HepG2 (cell line): Measurements from ENCODE around the gene MECR. TPM values are rescaled to one million over a fixed set of nuclear protein-coding genes. Genes with fewer than 3 reads are reported as not detected.

Experiments
- ATF7-NPFF ChIP-seq: sonication (generic); formaldehyde crosslinking; IDR thresholded peaks from 2 replicates; pipeline ENCODE4 v1.8.1; 2023; ENCODE audit warnings: mild to moderate bottlenecking, low read depth, missing genetic modification reagents, moderate library complexity
- BRCA1 ChIP-seq: sonication (generic); formaldehyde crosslinking; IDR thresholded peaks from 2 replicates; pipeline ENCODE4 v1.4.0; 2020; ENCODE audit warnings: missing genetic modification reagents
- E2F1 ChIP-seq: sonication (generic); formaldehyde crosslinking; IDR thresholded peaks from 2 replicates; pipeline ENCODE4 v1.5.0; 2020; ENCODE audit warnings: missing genetic modification reagents
- FOXC1 ChIP-seq: sonication (generic); formaldehyde crosslinking; IDR thresholded peaks from 2 replicates; pipeline ENCODE4 v1.8.0; 2022; ENCODE audit warnings: mild to moderate bottlenecking, missing genetic modification reagents, borderline replicate concordance
- FOXK1 ChIP-seq: sonication (generic); formaldehyde crosslinking; IDR thresholded peaks from 2 replicates; pipeline ENCODE4 v1.4.0; 2020; ENCODE audit warnings: low read depth, missing genetic modification reagents, borderline replicate concordance
- HDAC1 ChIP-seq: sonication (generic); formaldehyde crosslinking; IDR thresholded peaks from 2 replicates; pipeline ENCODE4 v1.5.1; 2020; ENCODE audit warnings: mild to moderate bottlenecking, missing genetic modification reagents
- HNF1B ChIP-seq: sonication (generic); formaldehyde crosslinking; IDR thresholded peaks from 2 replicates; pipeline ENCODE4 v1.5.1; 2020; ENCODE audit warnings: mild to moderate bottlenecking, moderate library complexity, missing genetic modification reagents
- KDM3A ChIP-seq: IDR thresholded peaks from 2 replicates; pipeline ENCODE4 v1.6.1; 2018; ENCODE audit warnings: low read depth, missing compliant biosample characterization
- SKI ChIP-seq: fragments of 450-650 bp; IDR thresholded peaks from one replicate; pipeline ENCODE4 v1.6.1; 2018; ENCODE audit warnings: mild to moderate bottlenecking; ENCODE audit not compliant: partially characterized antibody
- TBP ChIP-seq: sonication (generic); formaldehyde crosslinking; IDR thresholded peaks from 2 replicates; pipeline ENCODE4 v1.5.0; 2020; ENCODE audit warnings: missing genetic modification reagents
- ZHX1 ChIP-seq: sonication (generic); formaldehyde crosslinking; IDR thresholded peaks from 2 replicates; pipeline ENCODE4 v1.8.1; 2022; ENCODE audit warnings: low read depth, mild to moderate bottlenecking, missing genetic modification reagents
- ZNF678 ChIP-seq: sonication (generic); formaldehyde crosslinking; IDR thresholded peaks from 2 replicates; pipeline ENCODE4 v1.4.0; 2020; ENCODE audit warnings: mild to moderate bottlenecking, missing genetic modification reagents
- polyA plus RNA-seq, 8 experiments: library from polyadenylated mRNA; depleted of rRNA in 3 of 8; stranded (reverse) in 7 of 8; unstranded in 1 of 8; fragments of >200 nt; fragmentation: Illumina TruSeq in 4 of 8; extraction: Trizol in 4 of 8; gene quantifications; 2 replicates each; pipeline versions ENCODE4 v1.2.1 to v1.2.3, GENCODE V29; 2011 to 2016; ENCODE audit warnings: low read depth in 4 of 8, missing spikeins in 1 of 8, mixed read lengths in 1 of 8; ENCODE audit not compliant: insufficient read depth in 1 of 8
- total RNA-seq, 5 experiments: library from RNA; depleted of rRNA; stranded (reverse); fragments of >200 nt; fragmentation: Illumina TruSeq; extraction: Trizol; gene quantifications; 2 replicates each; pipeline ENCODE4 v1.2.3, GENCODE V29; 2016; ENCODE audit warnings: low read depth in 1 of 5
- TF ChIP-seq, protein P1 (sequence below): sonication (generic); formaldehyde crosslinking; IDR thresholded peaks from 2 replicates; pipeline ENCODE4 v1.5.0; 2020; ENCODE audit warnings: missing genetic modification reagents, mild to moderate bottlenecking, borderline replicate concordance
- TF ChIP-seq, protein P2 (sequence below): sonication (generic); formaldehyde crosslinking; conservative IDR thresholded peaks from 2 replicates; pipeline ENCODE4 v1.4.0; 2020; ENCODE audit warnings: missing genetic modification reagents
- TF ChIP-seq, protein P3 (sequence below): sonication (generic); formaldehyde crosslinking; IDR thresholded peaks from 2 replicates; pipeline ENCODE4 v1.9.0; 2021; ENCODE audit warnings: missing genetic modification reagents, borderline replicate concordance
- TF ChIP-seq, protein P4 (sequence below): sonication (generic); formaldehyde crosslinking; IDR thresholded peaks from 2 replicates; pipeline ENCODE4 v1.4.0; 2020; ENCODE audit warnings: mild to moderate bottlenecking, missing genetic modification reagents
- TF ChIP-seq, protein P5 (sequence below): sonication (generic); formaldehyde crosslinking; IDR thresholded peaks from 2 replicates; pipeline ENCODE4 v1.5.0; 2020; ENCODE audit warnings: missing genetic modification reagents

MECR gene
- total and polyA plus RNA-seq, 2 of the 13 experiments (the other 11 are each of a cell fraction or from before 2014, with no cell fraction given), result 18.8 to 24.9 TPM

GRCh38 chr1:29271724-29272123 is 41.0 kb upstream of the MECR start (continued):
- no peak for TF ChIP-seq HNF1B (CRISPR knock-in tag)
- TF ChIP-seq, protein P1, sequence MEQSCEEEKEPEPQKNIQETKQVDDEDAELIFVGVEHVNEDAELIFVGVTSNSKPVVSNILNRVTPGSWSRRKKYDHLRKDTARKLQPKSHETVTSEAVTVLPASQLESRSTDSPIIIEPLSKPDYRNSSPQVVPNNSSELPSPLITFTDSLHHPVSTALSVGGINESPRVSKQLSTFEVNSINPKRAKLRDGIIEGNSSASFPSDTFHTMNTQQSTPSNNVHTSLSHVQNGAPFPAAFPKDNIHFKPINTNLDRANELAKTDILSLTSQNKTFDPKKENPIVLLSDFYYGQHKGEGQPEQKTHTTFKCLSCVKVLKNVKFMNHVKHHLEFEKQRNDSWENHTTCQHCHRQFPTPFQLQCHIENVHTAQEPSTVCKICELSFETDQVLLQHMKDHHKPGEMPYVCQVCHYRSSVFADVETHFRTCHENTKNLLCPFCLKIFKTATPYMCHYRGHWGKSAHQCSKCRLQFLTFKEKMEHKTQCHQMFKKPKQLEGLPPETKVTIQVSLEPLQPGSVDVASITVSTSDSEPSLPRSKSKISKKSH (CRISPR knock-in tag), result no peak
- no peak for TF ChIP-seq ZHX1 (CRISPR knock-in tag)
- no peak for TF ChIP-seq FOXK1
- no peak for TF ChIP-seq E2F1
- TF ChIP-seq ZNF678 (CRISPR knock-in tag), result no peak
- TF ChIP-seq HDAC1 (CRISPR knock-in tag), result peak; percentile 51; the same call in 1 of the 2 replicates
- TF ChIP-seq SKI, result no peak
- TF ChIP-seq, protein P2, sequence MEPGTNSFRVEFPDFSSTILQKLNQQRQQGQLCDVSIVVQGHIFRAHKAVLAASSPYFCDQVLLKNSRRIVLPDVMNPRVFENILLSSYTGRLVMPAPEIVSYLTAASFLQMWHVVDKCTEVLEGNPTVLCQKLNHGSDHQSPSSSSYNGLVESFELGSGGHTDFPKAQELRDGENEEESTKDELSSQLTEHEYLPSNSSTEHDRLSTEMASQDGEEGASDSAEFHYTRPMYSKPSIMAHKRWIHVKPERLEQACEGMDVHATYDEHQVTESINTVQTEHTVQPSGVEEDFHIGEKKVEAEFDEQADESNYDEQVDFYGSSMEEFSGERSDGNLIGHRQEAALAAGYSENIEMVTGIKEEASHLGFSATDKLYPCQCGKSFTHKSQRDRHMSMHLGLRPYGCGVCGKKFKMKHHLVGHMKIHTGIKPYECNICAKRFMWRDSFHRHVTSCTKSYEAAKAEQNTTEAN, result peak; percentile 65
- no peak for TF ChIP-seq KDM3A (CRISPR knock-in tag)
- no peak for TF ChIP-seq FOXC1 (CRISPR knock-in tag)
- TF ChIP-seq, protein P3, sequence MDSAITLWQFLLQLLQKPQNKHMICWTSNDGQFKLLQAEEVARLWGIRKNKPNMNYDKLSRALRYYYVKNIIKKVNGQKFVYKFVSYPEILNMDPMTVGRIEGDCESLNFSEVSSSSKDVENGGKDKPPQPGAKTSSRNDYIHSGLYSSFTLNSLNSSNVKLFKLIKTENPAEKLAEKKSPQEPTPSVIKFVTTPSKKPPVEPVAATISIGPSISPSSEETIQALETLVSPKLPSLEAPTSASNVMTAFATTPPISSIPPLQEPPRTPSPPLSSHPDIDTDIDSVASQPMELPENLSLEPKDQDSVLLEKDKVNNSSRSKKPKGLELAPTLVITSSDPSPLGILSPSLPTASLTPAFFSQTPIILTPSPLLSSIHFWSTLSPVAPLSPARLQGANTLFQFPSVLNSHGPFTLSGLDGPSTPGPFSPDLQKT (CRISPR knock-in tag), result no peak
- TF ChIP-seq, protein P4, sequence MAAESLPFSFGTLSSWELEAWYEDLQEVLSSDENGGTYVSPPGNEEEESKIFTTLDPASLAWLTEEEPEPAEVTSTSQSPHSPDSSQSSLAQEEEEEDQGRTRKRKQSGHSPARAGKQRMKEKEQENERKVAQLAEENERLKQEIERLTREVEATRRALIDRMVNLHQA (CRISPR knock-in tag), result no peak
- no peak for TF ChIP-seq BRCA1 (CRISPR knock-in tag)
- TF ChIP-seq ATF7-NPFF (CRISPR knock-in tag), result no peak
- TF ChIP-seq TBP (CRISPR knock-in tag), result no peak
- TF ChIP-seq, protein P5, sequence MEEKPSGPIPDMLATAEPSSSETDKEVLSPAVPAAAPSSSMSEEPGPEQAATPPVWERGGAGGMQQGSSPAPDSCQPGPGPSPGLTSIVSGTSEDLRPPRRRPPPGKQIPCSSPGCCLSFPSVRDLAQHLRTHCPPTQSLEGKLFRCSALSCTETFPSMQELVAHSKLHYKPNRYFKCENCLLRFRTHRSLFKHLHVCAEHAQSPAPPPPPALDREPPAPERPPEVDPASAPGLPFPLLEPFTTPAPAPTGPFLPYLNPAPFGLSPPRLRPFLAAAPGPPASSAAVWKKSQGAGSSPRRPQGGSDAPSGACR (CRISPR knock-in tag), result no peak
